ENCODE data around the gene PARP15. TPM values are rescaled to one million over a fixed set of nuclear protein-coding genes. Genes with fewer than 3 reads are reported as not detected.
A peak's percentile ranks its signal among the peaks of the same experiment; 100 is the strongest.

The PARP15 gene
- total RNA-seq, 1 donor from 2014 or later, result 5.9 TPM

DNA sequence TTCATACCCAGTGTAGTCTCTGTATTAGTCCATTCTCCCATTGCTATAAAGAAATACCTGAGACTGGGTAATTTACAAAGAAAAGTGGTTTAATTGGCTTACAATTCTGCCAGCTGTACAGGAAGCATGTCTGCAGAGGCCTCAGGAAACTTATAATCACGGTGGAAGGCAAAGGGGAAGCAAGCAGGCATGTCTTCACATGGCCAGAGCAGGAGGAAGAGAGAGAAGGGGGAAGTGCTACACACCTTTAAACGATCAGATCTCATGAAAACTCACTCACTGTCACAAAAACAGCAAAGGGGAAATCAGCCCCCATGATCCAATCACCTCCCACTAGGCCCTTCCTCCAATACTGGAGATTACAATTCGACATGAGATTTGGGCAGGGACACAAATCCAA lies 96.9 kb downstream of the PARP15 start:
- Histone ChIP-seq H3K4me1 (peaks cover under 1% of the 10 kb centered on the region), H3K36me3 (no peaks in the 10 kb centered on the region), H3K4me3 (no peak overlapping the region), H3K9me3 (no peaks in the 10 kb centered on the region), H3K27me3 (no peaks in the 10 kb centered on the region), H3K27ac (no peak overlapping the region)
- DNase-seq (ENCODE audit: extremely low spot score in 2 of 2), result no peak
- TF ChIP-seq POLR2A (IDR thresholded peaks at IDR 0.05), result no peak
- intact Hi-C loops (cut with DNase I), result no loop called here

DNA sequence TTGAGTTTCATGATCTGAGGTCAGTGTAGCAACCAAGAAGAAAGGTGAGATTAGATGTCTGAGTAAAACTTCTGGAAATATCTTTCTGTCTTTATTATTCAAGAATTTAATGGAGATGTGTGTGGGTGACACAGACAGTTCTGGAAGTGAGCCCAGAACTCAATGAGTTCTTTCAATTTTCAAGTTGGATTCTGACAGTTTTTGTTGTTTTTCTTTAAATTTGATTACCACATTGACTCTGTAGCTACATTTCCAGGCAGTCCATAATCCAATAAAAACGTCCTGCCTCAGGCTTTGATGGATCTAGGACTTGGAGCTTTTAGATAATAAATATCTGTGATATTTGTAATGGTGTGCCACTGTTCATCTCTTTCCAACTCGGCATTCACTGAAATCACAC lies 99.3 kb downstream of the PARP15 start:
- no peak for TF ChIP-seq POLR2A (IDR thresholded peaks at IDR 0.05)
- no peak for TF ChIP-seq POLR2AphosphoS5 (IDR thresholded peaks at IDR 0.05; ENCODE audit: insufficient read depth in 1 of 2, low read depth in 1 of 2)
- TF ChIP-seq, protein P1, sequence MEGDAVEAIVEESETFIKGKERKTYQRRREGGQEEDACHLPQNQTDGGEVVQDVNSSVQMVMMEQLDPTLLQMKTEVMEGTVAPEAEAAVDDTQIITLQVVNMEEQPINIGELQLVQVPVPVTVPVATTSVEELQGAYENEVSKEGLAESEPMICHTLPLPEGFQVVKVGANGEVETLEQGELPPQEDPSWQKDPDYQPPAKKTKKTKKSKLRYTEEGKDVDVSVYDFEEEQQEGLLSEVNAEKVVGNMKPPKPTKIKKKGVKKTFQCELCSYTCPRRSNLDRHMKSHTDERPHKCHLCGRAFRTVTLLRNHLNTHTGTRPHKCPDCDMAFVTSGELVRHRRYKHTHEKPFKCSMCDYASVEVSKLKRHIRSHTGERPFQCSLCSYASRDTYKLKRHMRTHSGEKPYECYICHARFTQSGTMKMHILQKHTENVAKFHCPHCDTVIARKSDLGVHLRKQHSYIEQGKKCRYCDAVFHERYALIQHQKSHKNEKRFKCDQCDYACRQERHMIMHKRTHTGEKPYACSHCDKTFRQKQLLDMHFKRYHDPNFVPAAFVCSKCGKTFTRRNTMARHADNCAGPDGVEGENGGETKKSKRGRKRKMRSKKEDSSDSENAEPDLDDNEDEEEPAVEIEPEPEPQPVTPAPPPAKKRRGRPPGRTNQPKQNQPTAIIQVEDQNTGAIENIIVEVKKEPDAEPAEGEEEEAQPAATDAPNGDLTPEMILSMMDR (IDR thresholded peaks at IDR 0.05), result no peak
- Histone ChIP-seq H3K4me1 (peaks cover 15% of the 10 kb centered on the region), H3K27me3 (no peaks in the 10 kb centered on the region), H3K36me3 (no peaks in the 10 kb centered on the region), H3K4me3 (no peak overlapping the region), H3K9me3 (no peaks in the 10 kb centered on the region), H3K27ac (no peak overlapping the region)
- DNase-seq (ENCODE audit: extremely low spot score in 2 of 2), result no peak
- intact Hi-C loops (cut with DNase I), result loop anchor here (5.0 kb wide), 1 partner anchor 294 kb away; the partner anchor contains the start of genes FAM162A and MIX23

GRCh38 chr3:122677216-122677615 lies 99.8 kb downstream of the PARP15 start:
- Histone ChIP-seq H3K27me3 (no peaks in the 10 kb centered on the region), H3K4me3 (no peak overlapping the region), H3K4me1 (peaks cover 20% of the 10 kb centered on the region), H3K27ac (no peak overlapping the region), H3K36me3 (no peaks in the 10 kb centered on the region), H3K9me3 (no peaks in the 10 kb centered on the region)
- intact Hi-C loops (cut with DNase I), result loop anchor here (5.0 kb wide), 1 partner anchor 295 kb away; the partner anchor contains the start of genes FAM162A and MIX23
- TF ChIP-seq POLR2AphosphoS5 (IDR thresholded peaks at IDR 0.05; ENCODE audit: insufficient read depth in 1 of 2, low read depth in 1 of 2) (no peak), POLR2A (IDR thresholded peaks at IDR 0.05) (no peak)
- TF ChIP-seq, protein P1 (IDR thresholded peaks at IDR 0.05), result no peak
- DNase-seq (ENCODE audit: extremely low spot score in 2 of 2), result no peak

- Histone ChIP-seq H3K27ac (peak overlapping the region; percentile 98), H3K4me3 (no peak overlapping the region), H3K27me3 (no peaks in the 10 kb centered on the region), H3K36me3 (no peaks in the 10 kb centered on the region), H3K9me3 (no peaks in the 10 kb centered on the region), H3K4me1 (peaks cover 30% of the 10 kb centered on the region)
- intact Hi-C loops (cut with DNase I), result loop anchor here (5.0 kb wide), 1 partner anchor 296 kb away; the partner anchor contains the start of genes FAM162A and MIX23
- no peak for DNase-seq (ENCODE audit: extremely low spot score in 2 of 2)
- TF ChIP-seq, protein P1 (IDR thresholded peaks at IDR 0.05), result no peak
- TF ChIP-seq POLR2A (IDR thresholded peaks at IDR 0.05), result no peak
- TF ChIP-seq POLR2AphosphoS5 (IDR thresholded peaks at IDR 0.05; ENCODE audit: insufficient read depth in 1 of 2, low read depth in 1 of 2), result no peak
Observed at GRCh38 chr3:122678506-122678905, 101.1 kb downstream of the PARP15 start.

DNA sequence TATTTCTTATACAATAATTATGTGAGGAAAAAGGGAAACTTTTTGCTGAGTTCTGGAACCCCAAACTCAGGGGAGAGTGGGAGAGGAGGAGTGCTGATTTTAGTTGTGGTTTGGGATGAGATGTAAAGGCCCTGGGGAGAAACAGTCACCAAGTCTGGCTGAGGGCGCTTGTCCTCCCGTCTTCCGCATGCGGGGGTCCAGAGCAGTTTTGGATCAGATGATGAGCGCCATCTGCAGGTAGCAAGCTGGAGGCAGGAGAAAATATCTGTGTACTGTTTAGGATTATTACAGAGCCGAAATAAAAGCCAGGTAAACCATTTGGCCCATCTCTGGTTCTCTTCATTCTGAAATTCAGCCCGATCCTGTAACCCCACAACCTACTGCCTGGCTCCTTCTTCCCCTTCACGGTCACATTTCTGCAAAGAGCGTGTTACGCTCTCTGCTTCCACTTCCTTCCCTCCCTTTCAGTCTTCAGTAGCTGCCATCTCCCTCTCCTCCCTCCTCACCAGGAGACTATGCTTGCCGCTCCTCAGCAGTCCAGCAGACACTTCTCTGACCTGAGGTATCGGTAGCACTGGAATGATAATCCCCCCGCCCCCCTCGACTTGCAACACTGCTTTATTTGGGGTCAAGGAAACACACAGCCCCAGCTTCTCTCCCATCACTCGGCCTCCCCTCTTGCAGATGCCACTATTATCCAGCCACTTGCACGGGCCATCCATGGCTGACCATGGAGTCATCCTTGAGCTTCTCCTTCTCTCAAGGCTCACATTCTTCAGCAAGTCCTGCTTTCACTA lies 101.8 kb downstream of the PARP15 start:
- Histone ChIP-seq H3K36me3 (no peaks in the 10 kb centered on the region), H3K9me3 (no peaks in the 10 kb centered on the region), H3K4me3 (peak overlapping the region; percentile 78 to 84), H3K4me1 (peaks cover 30% of the 10 kb centered on the region), H3K27me3 (no peaks in the 10 kb centered on the region), H3K27ac (peak overlapping the region; percentile 98)
- TF ChIP-seq, protein P1 (IDR thresholded peaks at IDR 0.05), result peak; percentile 57 to 91 (median 73)
- TF ChIP-seq POLR2A (IDR thresholded peaks at IDR 0.05), result no peak
- TF ChIP-seq POLR2AphosphoS5 (IDR thresholded peaks at IDR 0.05; ENCODE audit: insufficient read depth in 1 of 2, low read depth in 1 of 2), result peak in 1 of 2 donors; percentile 41
- intact Hi-C loops (cut with DNase I), result loop anchor here (5.0 kb wide), 1 partner anchor 297 kb away; the partner anchor contains the start of genes FAM162A and MIX23
- no peak for DNase-seq (ENCODE audit: extremely low spot score in 2 of 2)

All from vagina (tissue), 2 donors.